Thyroid gland (tissue), 4 donors: Measurements from ENCODE around the gene ACACA. TPM values are rescaled to one million over a fixed set of nuclear protein-coding genes. Genes with fewer than 3 reads are reported as not detected.

Experiments
- DNase-seq, 2 donors: peaks; one replicate each; pipeline ENCODE4 v3.0.0-alpha.2; 2019
- H3K27ac ChIP-seq, 3 donors: fragments of 200-600 bp; sonication (generic); 1 replicate in 2 of 3; 2 replicates in 1 of 3; pipeline ENCODE4 v1.5.1; 2016 to 2019; ENCODE audit warnings: mild to moderate bottlenecking in 1 of 3, moderate library complexity in 1 of 3
- H3K27me3 ChIP-seq: fragments of 200-600 bp; sonication (generic); one replicate; pipeline ENCODE4 v1.5.1; 2019
- H3K36me3 ChIP-seq, 2 donors: fragments of 200-600 bp; sonication (generic); one replicate each; pipeline ENCODE4 v1.5.1; 2016 to 2019
- H3K4me1 ChIP-seq, 2 donors: fragments of 200-600 bp; sonication (generic); one replicate each; pipeline ENCODE4 v1.5.1; 2017 to 2019
- H3K4me3 ChIP-seq, 3 donors: fragments of 200-600 bp; sonication (generic); replicated peaks in 1 of 3; 1 replicate in 2 of 3; 2 replicates in 1 of 3; pipeline ENCODE4 v1.5.1; 2016; ENCODE audit warnings: mild to moderate bottlenecking in 1 of 3
- H3K9me3 ChIP-seq: fragments of 200-600 bp; sonication (generic); one replicate; pipeline ENCODE4 v1.5.1; 2017
- POLR2A ChIP-seq, 2 donors: fragments of 450-650 bp; IDR thresholded peaks; one replicate each; pipeline ENCODE4 v1.6.1; 2017; ENCODE audit warnings: antibody characterized with exemption in 2 of 2, mild to moderate bottlenecking in 2 of 2, moderate library complexity in 1 of 2
- WGBS, 2 donors: methylation state at CpG; one replicate each; pipeline ENCODE4 v1.1.5; 2017; 5-methylcytosine and 5-hydroxymethylcytosine counted together
- intact Hi-C: fragments of 100-400 bp; cut with DNase I; formaldehyde crosslinking; loops from one replicate; pipeline ENCODE4 v1.15.1; 2023
- total RNA-seq, 4 donors: library from RNA; depleted of rRNA; stranded (reverse); fragments of >200 nt; gene quantifications; one replicate each; pipeline ENCODE4 v1.2.3, GENCODE V29; 2016
- TF ChIP-seq, protein P1 (sequence below), 6 experiments: fragments of 200-600 bp in 3 of 6; fragments of 450-650 bp in 3 of 6; sonication (generic) in 3 of 6; IDR thresholded peaks; one replicate each; pipeline ENCODE4 v1.5.1; 2016 to 2019; ENCODE audit warnings: antibody characterized with exemption in 6 of 6, mild to moderate bottlenecking in 2 of 6, inconsistent platforms in 1 of 6, moderate library complexity in 1 of 6

Gene ACACA
- total RNA-seq, 4 donors from 2014 or later: 27.2 to 55.7 (median 38.4) TPM

DNA sequence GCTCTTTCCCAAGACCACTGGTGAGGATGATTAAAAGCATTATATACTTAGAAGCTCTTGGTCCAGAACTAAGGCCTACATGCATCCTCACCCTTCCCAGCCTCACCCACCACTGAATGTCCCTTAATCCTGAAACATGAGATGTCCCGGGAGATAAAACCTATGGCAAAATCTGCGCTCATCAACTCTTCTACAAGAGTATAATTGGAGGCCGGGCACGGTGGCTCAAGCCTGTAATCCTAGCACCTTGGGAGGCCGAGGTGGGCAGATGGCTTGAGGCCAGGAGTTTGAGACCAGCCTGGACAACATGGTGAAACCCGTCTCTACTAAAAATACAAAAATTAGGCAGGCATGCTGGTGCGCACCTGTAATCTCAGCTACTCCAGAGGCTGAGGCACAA lies 13.3 kb downstream of the ACACA start:
- Histone ChIP-seq H3K27ac (no peak overlapping the region), H3K27me3 (no peaks in the 10 kb centered on the region), H3K4me1 (peaks cover 9 to 21% of the 10 kb centered on the region in 2 donors), H3K36me3 (no peaks in the 10 kb centered on the region), H3K4me3 (no peak overlapping the region), H3K9me3 (no peaks in the 10 kb centered on the region)
- 98 to 100% methylated on average over 7 of the region's 7 CpGs for WGBS, 2 donors
- intact Hi-C loops: no loop called here
- no peak for DNase-seq
- no peak for TF ChIP-seq POLR2A (IDR thresholded peaks at IDR 0.05)
- TF ChIP-seq, protein P1, sequence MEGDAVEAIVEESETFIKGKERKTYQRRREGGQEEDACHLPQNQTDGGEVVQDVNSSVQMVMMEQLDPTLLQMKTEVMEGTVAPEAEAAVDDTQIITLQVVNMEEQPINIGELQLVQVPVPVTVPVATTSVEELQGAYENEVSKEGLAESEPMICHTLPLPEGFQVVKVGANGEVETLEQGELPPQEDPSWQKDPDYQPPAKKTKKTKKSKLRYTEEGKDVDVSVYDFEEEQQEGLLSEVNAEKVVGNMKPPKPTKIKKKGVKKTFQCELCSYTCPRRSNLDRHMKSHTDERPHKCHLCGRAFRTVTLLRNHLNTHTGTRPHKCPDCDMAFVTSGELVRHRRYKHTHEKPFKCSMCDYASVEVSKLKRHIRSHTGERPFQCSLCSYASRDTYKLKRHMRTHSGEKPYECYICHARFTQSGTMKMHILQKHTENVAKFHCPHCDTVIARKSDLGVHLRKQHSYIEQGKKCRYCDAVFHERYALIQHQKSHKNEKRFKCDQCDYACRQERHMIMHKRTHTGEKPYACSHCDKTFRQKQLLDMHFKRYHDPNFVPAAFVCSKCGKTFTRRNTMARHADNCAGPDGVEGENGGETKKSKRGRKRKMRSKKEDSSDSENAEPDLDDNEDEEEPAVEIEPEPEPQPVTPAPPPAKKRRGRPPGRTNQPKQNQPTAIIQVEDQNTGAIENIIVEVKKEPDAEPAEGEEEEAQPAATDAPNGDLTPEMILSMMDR (IDR thresholded peaks at IDR 0.05): no peak

DNA sequence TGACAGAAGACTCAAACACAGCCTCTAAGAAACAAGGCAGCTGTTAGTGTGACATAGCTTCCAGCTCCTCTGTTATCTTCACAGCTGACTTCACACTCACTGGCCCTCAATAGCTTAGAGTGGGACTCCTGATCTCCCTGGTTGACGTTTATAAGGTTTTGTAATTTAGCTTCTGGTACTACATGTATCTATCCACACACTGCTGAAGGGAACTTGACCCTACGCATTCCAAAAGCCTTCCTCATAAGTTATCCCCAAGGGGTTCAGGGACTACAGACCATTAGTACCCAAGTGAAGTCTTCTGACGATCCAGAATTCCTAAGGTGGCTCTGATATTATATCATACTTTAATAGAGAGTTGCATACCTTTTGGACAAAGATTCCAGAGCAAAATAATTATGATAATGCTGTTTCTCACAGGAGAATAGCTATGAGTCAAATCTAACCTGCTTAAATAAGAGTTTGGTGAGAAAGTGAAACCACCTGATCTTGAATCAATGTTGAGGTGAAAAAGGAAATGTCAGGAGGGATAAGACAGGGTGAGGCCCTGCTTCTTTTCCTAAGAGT lies 14.5 kb downstream of the ACACA start:
- H3K4me3 ChIP-seq: no peak overlapping the region
- DNase-seq: peak; percentile 24 to 34
- TF ChIP-seq, protein P1 (IDR thresholded peaks at IDR 0.05): no peak
- no peak for TF ChIP-seq POLR2A (IDR thresholded peaks at IDR 0.05)
- intact Hi-C loops: no loop called here
- WGBS, 2 donors: 40 to 59% methylated on average over 3 of the region's 3 CpGs
- peaks cover 9 to 21% of the 10 kb centered on the region in 2 donors for H3K4me1 ChIP-seq
- no peaks in the 10 kb centered on the region for H3K9me3 ChIP-seq
- H3K27me3 ChIP-seq: no peaks in the 10 kb centered on the region
- H3K27ac ChIP-seq: peak overlapping the region; percentile 6 to 70 (median 53)
- no peaks in the 10 kb centered on the region for H3K36me3 ChIP-seq

DNA sequence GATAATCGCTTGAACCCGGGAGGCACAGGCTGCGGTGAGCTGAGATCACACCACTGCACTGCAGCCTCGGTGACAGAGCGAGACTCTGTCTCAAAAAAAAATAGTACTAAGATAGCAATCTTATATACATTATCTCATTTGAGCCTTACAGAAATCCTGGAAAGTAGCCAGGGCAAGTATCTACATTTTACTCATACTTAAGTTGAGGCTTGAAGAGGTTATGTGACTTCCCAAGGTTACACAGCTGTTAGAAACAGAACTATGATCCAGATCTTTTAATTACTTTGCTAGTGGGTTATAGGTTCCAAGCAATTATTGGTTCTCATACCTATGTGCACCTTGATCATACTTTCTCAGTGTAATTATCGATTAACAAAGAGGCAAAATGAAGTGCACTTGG lies 15.5 kb downstream of the ACACA start:
- no peak for DNase-seq
- Histone ChIP-seq H3K27me3 (no peaks in the 10 kb centered on the region), H3K9me3 (no peaks in the 10 kb centered on the region), H3K27ac (peak overlapping the region in 2 of 3 donors; percentile 53 to 70), H3K36me3 (no peaks in the 10 kb centered on the region), H3K4me1 (peaks cover 9 to 21% of the 10 kb centered on the region in 2 donors), H3K4me3 (no peak overlapping the region)
- intact Hi-C loops: no loop called here
- TF ChIP-seq, protein P1 (IDR thresholded peaks at IDR 0.05): no peak
- TF ChIP-seq POLR2A (IDR thresholded peaks at IDR 0.05): no peak
- WGBS, 2 donors: 91 to 96% methylated on average over 6 of the region's 6 CpGs

DNA sequence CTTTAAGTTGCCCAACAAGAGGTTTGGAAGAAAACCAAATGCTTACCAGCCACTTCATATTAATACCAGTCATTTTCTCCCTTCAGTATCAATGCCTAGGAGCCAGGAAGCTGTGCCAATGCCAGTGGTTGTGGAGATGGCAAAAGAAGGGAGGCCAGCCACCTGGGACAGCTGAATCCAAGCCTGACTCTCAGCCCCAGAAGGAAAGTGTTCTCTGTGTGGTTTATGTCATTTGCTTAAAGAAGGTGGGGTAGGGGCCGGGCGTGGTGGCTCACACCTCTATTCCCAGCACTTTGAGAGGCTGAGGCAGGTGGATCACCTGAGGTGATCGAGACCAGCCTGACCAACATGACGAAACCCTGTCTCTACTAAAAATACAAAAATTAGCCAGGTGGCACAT lies 17.5 kb downstream of the ACACA start:
- no peaks in the 10 kb centered on the region for H3K27me3 ChIP-seq
- no peak for TF ChIP-seq POLR2A (IDR thresholded peaks at IDR 0.05)
- TF ChIP-seq, protein P1 (IDR thresholded peaks at IDR 0.05): no peak
- H3K9me3 ChIP-seq: no peaks in the 10 kb centered on the region
- H3K4me1 ChIP-seq: peaks cover 9 to 21% of the 10 kb centered on the region in 2 donors
- H3K4me3 ChIP-seq: no peak overlapping the region
- 91 to 96% methylated on average over 4 of the region's 4 CpGs for WGBS, 2 donors
- intact Hi-C loops: no loop called here
- no peaks in the 10 kb centered on the region for H3K36me3 ChIP-seq
- no peak overlapping the region for H3K27ac ChIP-seq
- no peak for DNase-seq

DNA sequence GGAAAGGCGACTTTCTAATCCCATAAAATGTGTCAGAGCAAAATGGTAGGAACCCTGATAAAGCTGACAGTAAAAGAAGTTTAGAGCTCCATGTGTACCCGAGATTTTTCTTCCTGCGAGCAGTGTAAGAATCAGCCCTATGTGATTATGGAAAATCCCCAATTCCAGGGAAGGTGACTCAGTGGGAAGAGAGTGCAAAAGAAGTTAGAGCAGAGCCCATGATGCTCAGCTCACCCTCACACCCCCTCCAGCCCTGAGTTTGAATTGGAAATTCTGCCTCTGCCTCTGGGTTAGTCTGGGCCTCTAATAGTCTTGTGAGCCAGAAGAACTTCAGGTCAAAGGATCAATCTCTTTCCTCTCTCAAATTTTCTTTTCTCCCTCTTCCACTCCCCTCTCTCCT lies 18.4 kb downstream of the ACACA start:
- H3K4me3 ChIP-seq: no peak overlapping the region
- no peak for TF ChIP-seq POLR2A (IDR thresholded peaks at IDR 0.05)
- TF ChIP-seq, protein P1 (IDR thresholded peaks at IDR 0.05): no peak

More for the DNA sequence above, 18.4 kb downstream of the ACACA start:
- intact Hi-C loops: no loop called here
- DNase-seq: no peak
- H3K27ac ChIP-seq: no peak overlapping the region
- 92 to 98% methylated on average over 3 of the region's 3 CpGs for WGBS, 2 donors
- H3K4me1 ChIP-seq: peaks cover 9 to 21% of the 10 kb centered on the region in 2 donors
- no peaks in the 10 kb centered on the region for H3K9me3 ChIP-seq
- H3K27me3 ChIP-seq: no peaks in the 10 kb centered on the region
- no peaks in the 10 kb centered on the region for H3K36me3 ChIP-seq
